Adipocyte (in vitro differentiated cells): ENCODE data around the gene VAT1L.

Source experiments
- DNase-seq: peaks from one replicate; pipeline ENCODE4 v3.0.0-alpha.2; 2015; ENCODE audit warnings: low read depth
- H3K27me3 ChIP-seq: replicated peaks from 2 replicates; pipeline ENCODE4 v1.7.0; 2013; ENCODE audit warnings: mild to moderate bottlenecking, low read length, moderate library complexity; ENCODE audit not compliant: control insufficient read depth, insufficient read depth
- H3K36me3 ChIP-seq: 2 replicates; pipeline ENCODE4 v1.7.0; 2013; ENCODE audit warnings: low read length, mild to moderate bottlenecking, moderate library complexity; ENCODE audit not compliant: control insufficient read depth, insufficient read depth, severe bottlenecking
- H3K4me1 ChIP-seq: 2 replicates; pipeline ENCODE4 v1.7.0; 2013; ENCODE audit warnings: mild to moderate bottlenecking, low read length, moderate library complexity; ENCODE audit not compliant: control insufficient read depth, insufficient read depth
- H3K4me3 ChIP-seq: 2 replicates; pipeline ENCODE4 v1.7.0; 2013; ENCODE audit warnings: mild to moderate bottlenecking, low read length, moderate library complexity
- H3K9ac ChIP-seq: 2 replicates; pipeline ENCODE4 v1.7.0; 2013; ENCODE audit warnings: mild to moderate bottlenecking, low read length, moderate library complexity
- H3K9me3 ChIP-seq: 2 replicates; pipeline ENCODE4 v1.7.0; 2013; ENCODE audit warnings: mild to moderate bottlenecking, low read length, moderate library complexity; ENCODE audit not compliant: control insufficient read depth

Gene VAT1L

DNA sequence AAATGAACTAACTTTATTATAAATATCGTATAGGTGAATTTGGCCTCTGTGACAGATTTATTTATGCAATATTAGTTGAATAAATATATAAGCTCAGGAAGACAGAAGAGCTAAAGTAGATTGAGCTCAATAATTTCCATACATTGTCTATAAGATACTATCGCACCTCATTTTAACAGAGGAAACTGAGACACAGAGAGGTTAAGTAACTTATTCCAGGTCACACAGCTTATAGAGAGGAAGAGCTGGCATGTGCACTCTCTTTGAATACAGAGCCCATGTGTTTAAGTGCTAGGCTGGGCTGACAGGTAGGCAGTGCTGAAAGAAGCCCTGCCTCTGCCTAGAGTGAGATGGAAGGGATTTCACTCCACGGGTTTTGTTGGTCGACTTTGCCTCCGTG lies 48.4 kb downstream of the VAT1L start:
- H3K4me1 ChIP-seq: peaks cover 10% of the 10 kb centered on the region
- DNase-seq: no peak
- H3K9me3 ChIP-seq: no peaks in the 10 kb centered on the region
- peaks cover 9% of the 10 kb centered on the region for H3K27me3 ChIP-seq
- H3K4me3 ChIP-seq: no peak overlapping the region
- no peaks in the 10 kb centered on the region for H3K36me3 ChIP-seq
- H3K9ac ChIP-seq: no peak overlapping the region

DNA sequence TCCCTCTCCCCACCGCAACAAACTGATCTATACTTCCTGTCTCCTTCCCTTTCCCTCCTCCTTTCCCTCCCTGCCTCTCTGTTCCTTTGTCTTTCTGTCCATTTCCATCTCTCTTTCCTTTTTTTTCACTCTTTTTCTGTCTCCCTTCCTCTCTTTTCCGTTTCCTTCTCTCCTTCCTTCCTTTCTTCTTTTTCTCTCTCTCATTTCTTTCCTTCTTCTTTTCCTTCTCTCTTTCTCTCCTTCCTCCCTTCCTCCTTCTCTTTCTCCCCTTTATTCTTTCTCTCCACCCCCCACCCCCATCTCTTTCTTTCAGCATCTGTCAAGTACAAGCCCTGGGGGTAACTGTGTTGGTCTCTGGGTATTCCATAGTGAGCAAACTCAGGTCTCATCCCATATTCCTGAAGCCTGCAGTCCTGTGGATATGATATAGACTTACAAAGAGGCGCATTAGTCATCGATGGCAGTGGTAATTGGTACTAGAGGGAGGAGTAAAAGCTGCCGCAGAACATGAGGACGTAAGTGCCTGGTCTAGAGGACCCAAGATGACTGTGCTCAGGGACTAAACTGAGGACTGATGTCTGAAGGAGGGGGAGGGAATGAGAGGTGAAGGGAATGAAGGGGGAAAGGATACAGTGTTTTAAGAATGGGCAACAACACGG lies 50.4 kb downstream of the VAT1L start:
- Histone ChIP-seq H3K9ac (no peak overlapping the region), H3K36me3 (no peaks in the 10 kb centered on the region), H3K27me3 (peaks cover 9% of the 10 kb centered on the region), H3K9me3 (no peaks in the 10 kb centered on the region), H3K4me1 (peaks cover 10% of the 10 kb centered on the region), H3K4me3 (no peak overlapping the region)
- no peak for DNase-seq

DNA sequence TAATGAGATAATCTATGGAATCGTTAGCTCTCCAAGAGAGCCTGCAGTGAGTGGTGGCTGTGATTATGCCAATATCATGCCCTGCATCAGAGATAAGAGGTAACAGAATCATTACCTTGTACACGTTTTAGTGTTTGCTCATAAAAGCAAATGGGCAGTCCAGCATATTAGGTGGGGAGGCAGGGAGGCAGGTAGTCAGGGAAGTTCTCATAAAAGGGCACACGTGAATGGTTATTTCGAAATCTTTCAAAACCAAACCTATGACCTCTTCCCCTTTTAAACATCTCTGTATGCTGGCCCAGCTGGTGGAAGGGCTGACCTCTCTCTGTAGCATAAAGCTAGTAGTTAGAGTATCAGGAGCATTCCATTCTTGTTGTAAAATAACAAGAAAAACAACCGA lies 51.7 kb downstream of the VAT1L start:
- no peak for DNase-seq
- peaks cover 7% of the 10 kb centered on the region for H3K4me1 ChIP-seq
- no peaks in the 10 kb centered on the region for H3K9me3 ChIP-seq
- no peak overlapping the region for H3K4me3 ChIP-seq
- no peaks in the 10 kb centered on the region for H3K36me3 ChIP-seq
- H3K9ac ChIP-seq: no peak overlapping the region
- peaks cover 9% of the 10 kb centered on the region for H3K27me3 ChIP-seq

DNA sequence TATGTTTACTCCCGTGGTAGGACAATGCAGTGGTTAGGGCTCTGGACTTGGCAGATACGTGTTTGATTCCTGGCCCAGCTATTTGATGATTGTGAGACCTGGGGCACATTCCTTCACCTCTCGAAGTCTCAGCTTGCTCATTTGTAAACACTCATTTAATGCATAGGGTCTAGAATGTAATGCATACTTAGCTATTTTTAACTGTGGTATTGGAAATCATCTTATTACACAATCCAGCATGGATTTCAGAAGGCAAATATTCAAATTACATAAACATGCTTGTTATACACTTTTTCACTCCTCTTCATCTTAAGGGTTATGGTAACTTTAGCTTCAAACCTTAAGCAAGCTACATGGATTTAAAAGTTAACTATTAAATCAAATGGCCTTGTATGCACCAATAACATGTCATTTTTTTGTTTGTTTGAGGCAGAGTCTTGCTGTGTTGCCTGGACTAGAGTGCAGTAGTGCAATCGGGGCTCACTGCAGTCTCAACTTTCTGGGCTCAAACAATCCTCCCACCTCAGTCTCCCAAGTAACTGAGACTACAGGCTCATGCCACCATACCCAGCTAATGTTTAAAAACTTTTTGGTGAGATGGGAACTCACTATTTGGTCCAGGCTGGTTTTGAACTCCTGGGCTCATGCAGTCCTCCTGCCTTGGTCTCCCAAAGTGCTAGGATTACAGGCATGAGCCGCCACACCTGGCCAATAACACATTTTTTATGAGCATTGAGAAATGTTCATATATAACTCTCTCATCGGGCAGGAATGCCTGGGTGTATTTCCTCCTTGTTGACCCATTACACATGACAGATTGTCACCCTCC lies 52.5 kb downstream of the VAT1L start:
- DNase-seq: no peak
- Histone ChIP-seq H3K36me3 (no peaks in the 10 kb centered on the region), H3K4me1 (peaks cover 7% of the 10 kb centered on the region), H3K4me3 (no peak overlapping the region), H3K9ac (no peak overlapping the region), H3K27me3 (peaks cover 12% of the 10 kb centered on the region), H3K9me3 (no peaks in the 10 kb centered on the region)

DNA sequence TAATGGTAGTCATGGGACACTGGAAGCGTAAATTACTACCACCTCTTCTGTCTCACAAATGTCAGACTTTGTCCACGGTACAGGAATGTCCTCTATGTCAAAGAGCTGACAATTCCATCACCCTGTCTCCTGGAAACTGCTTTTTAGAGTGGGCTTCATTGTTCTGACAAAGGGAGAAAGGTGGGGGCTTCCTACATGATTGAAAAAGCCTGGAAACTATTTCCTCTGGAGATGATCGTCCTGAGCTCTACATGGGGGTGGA lies 53.1 kb downstream of the VAT1L start:
- no peak overlapping the region for H3K9ac ChIP-seq
- no peaks in the 10 kb centered on the region for H3K9me3 ChIP-seq
- peaks cover 16% of the 10 kb centered on the region for H3K27me3 ChIP-seq
- no peak overlapping the region for H3K4me3 ChIP-seq
- peaks cover 7% of the 10 kb centered on the region for H3K4me1 ChIP-seq
- no peaks in the 10 kb centered on the region for H3K36me3 ChIP-seq
- no peak for DNase-seq

DNA sequence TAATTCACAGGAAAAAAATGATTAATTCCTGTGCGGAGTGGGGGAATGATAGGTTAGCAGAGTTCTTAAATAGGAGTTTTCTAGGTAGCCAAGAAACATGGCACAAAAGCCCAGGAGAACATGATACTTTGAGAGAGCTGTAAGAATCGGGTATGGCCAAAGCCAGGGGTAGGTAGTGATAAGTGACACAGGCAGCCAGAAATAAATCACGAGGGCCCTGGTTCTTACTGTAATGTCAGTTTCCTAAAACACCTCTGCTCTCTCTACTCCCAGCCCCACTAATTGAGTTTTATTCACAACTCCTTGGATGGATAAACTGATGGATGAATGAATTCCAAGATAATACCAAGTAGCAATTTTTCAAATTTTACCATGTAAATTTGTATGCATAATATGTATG lies 54.1 kb downstream of the VAT1L start:
- H3K4me1 ChIP-seq: peaks cover 7% of the 10 kb centered on the region
- no peak overlapping the region for H3K9ac ChIP-seq
- no peak overlapping the region for H3K4me3 ChIP-seq
- DNase-seq: no peak
- H3K36me3 ChIP-seq: no peaks in the 10 kb centered on the region
- no peaks in the 10 kb centered on the region for H3K9me3 ChIP-seq
- peaks cover 17% of the 10 kb centered on the region for H3K27me3 ChIP-seq

DNA sequence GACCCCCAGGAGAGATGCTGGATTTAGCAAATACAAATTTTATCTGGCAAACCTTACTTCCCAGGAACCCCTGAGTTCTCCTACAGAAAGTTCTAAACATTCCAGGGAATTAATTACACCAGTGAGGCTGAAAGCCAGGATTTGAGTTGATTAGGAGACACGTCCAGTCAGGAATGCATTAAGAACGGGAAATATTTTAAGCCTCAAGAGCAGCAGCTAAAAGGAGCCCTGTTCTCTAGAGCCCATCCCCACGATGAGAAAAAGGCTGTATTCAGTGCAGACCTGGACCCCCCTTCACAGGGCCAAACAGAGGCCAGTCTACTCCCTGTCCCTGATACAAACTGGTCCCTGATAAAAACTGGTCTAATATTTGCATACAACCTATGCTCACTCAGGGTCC lies 55.0 kb downstream of the VAT1L start:
- H3K4me1 ChIP-seq: peaks cover 7% of the 10 kb centered on the region
- H3K36me3 ChIP-seq: no peaks in the 10 kb centered on the region
- DNase-seq: no peak

DNA sequence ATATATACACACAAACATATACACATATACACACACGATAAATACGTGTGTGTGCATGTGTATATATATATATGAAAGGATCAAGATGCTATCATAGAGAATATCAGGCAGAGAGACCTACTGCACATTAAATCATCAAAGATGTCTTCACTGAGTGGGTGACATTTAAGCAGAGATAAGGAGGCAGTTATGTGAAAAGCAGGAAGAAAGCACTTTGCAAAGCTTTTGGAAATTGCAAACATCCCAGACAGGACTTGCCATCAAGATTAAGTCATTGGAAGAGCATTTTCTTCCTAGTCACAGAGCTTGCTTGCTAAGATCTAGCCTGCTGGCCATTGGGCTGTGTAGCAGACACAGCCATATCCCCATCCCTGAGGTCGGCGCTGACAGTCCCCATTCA lies 56.4 kb downstream of the VAT1L start:
- H3K27me3 ChIP-seq: peaks cover 17% of the 10 kb centered on the region
- H3K9me3 ChIP-seq: no peaks in the 10 kb centered on the region
- peaks cover 7% of the 10 kb centered on the region for H3K4me1 ChIP-seq
- no peak for DNase-seq
- no peak overlapping the region for H3K4me3 ChIP-seq
- H3K36me3 ChIP-seq: no peaks in the 10 kb centered on the region
- no peak overlapping the region for H3K9ac ChIP-seq

More for the DNA sequence above, 55.0 kb downstream of the VAT1L start:
- Histone ChIP-seq H3K4me3 (no peak overlapping the region), H3K9me3 (no peaks in the 10 kb centered on the region), H3K9ac (no peak overlapping the region), H3K27me3 (peaks cover 17% of the 10 kb centered on the region)

DNA sequence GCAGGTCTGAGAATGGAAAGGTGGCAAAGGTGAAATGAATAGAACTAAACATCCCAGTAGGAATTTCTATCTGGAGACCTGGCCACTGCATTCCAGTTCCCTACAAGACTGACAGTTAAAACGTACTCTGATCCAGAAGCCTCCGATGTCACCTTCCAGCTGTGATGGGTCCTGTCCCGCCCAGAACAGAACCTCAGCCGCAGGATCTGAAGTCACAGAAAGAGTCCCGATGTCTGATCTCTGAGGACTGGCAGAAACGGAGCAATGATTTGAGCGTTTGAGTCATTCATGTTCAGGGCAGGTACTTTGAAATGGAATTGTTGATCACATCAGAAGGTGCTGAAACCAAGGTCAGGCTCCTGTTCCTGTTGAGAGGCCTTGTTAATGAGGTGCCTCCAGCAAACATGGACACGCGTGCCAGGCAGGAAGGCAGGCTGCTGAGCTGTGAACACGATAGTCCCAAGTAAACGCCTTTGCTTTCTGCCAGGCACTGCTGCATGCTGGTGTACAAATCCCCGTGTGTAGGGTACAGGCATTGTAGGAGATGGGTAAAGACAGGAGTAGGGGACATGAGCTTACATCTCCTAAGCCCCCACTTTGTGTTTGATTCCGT lies 61.4 kb downstream of the VAT1L start:
- H3K4me1 ChIP-seq: no peaks in the 10 kb centered on the region
- H3K4me3 ChIP-seq: no peak overlapping the region
- DNase-seq: no peak
- no peaks in the 10 kb centered on the region for H3K36me3 ChIP-seq
- no peak overlapping the region for H3K9ac ChIP-seq
- H3K9me3 ChIP-seq: no peaks in the 10 kb centered on the region
- H3K27me3 ChIP-seq: peaks cover 17% of the 10 kb centered on the region

DNA sequence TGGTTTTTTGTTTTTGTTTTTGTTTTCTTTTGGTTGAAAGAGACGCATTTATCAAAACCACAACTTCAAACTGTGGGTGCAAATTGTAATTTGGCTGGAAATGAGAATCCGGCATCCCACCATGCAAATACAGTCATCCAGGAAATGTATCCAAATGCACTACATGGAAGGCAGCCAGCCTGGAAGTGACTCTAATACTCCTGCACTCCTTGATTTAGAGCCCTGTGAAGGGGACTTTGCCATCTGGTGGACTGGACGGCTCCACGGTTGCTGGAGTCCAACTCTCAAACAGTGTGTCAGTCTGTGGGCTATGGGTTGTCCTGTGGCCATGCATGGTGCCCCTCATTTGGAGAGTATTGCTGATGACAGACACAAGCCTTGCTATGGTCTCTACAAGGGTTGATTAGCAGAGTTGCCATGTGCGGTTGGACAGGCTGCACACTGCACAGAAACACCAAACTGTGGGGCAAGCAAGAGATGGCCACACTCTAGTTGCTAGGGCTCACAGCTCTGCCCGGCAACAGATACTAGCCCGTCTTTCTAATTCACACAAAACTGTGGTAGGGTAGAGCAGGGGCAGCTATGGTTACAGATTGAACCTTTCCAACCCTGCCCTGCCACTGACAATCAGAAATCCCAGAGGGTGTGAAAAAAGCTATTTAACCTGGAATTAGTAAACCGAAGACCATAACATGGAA lies 62.4 kb downstream of the VAT1L start:
- Histone ChIP-seq H3K4me3 (no peak overlapping the region), H3K9me3 (no peaks in the 10 kb centered on the region)
- DNase-seq: no peak

DNA sequence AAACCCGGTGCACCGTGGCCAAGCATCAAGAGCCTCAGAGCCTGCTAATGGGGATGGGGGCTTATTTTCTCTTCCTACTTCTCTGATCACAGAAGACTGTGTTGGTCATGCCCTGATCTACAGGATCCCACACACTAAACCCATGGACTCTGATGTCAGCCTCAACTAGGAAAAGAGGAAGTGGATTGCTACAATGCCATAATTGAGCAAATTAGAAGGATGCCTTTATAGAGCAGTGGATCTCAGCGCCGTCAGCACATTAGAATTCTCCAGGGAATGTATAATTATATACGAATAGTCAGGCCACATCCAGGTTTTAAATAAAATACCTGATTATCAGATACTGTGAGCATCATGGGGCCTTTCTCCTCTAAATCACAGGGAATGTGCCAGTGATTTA lies 64.8 kb downstream of the VAT1L start:
- Histone ChIP-seq H3K9me3 (no peaks in the 10 kb centered on the region), H3K27me3 (peaks cover 12% of the 10 kb centered on the region), H3K4me3 (no peak overlapping the region), H3K4me1 (no peaks in the 10 kb centered on the region), H3K36me3 (no peaks in the 10 kb centered on the region), H3K9ac (no peak overlapping the region)
- no peak for DNase-seq

More for the DNA sequence above, 62.4 kb downstream of the VAT1L start:
- Histone ChIP-seq H3K36me3 (no peaks in the 10 kb centered on the region), H3K9ac (no peak overlapping the region), H3K27me3 (peaks cover 15% of the 10 kb centered on the region), H3K4me1 (no peaks in the 10 kb centered on the region)
